Measurements from ENCODE around the gene EVL. TPM values are rescaled to one million over a fixed set of nuclear protein-coding genes. Genes with fewer than 3 reads are reported as not detected.

EVL gene
- total and polyA plus RNA-seq, 2 of the 8 experiments (the other 6 are each of a cell fraction or from before 2014, with no cell fraction given): 30.7 to 64.6 TPM

GRCh38 chr14:100176811-100177327 lies 111.6 kb downstream of the EVL start (continued):
- TF ChIP-seq CHD7 (IDR thresholded peaks at IDR 0.05; ENCODE audit: insufficient replicate concordance, low read length) (no peak), JUND (IDR thresholded peaks at IDR 0.05; ENCODE audit: low read length) (no peak), MAFK (IDR thresholded peaks at IDR 0.05; ENCODE audit: low read depth, low read length) (no peak), RXRA (IDR thresholded peaks at IDR 0.05; ENCODE audit: insufficient read depth, low read depth, low read length) (no peak), RAD21 (IDR thresholded peaks at IDR 0.05 in 1 of 2, conservative IDR thresholded peaks at IDR 0.05 in 1 of 2; ENCODE audit: low read depth in 2 of 2, low read length in 2 of 2) (no peak), TBP (IDR thresholded peaks at IDR 0.05; ENCODE audit: low read depth, low read length) (no peak), RNF2 (IDR thresholded peaks at IDR 0.05; ENCODE audit: borderline replicate concordance, low read depth, low read length, missing control alignments, poor library complexity, severe bottlenecking) (no peak)

Measured in H1 (cell line).